Measurements from ENCODE around the gene MTCH1.
"Not testable (repeated sequence)": the region's sequence is repeated elsewhere in the genome, so short reads cannot be mapped to it uniquely, and the experiment has no call there.

The MTCH1 gene

GRCh38 chr6:37016995-37017394 is 31.0 kb upstream of the MTCH1 start:
- DNase-seq = no peak

GRCh38 chr6:37015532-37015931 is 29.5 kb upstream of the MTCH1 start:
- no peak for DNase-seq

- no peak for DNase-seq
Observed at GRCh38 chr6:37014667-37015066, 28.7 kb upstream of the MTCH1 start.

- DNase-seq = no peak
Observed at GRCh38 chr6:37013516-37014491, 27.8 kb upstream of the MTCH1 start.

GRCh38 chr6:37011656-37012378 is 25.8 kb upstream of the MTCH1 start:
- DNase-seq = no peak

- no peak for DNase-seq
Observed at GRCh38 chr6:37010402-37010892, 24.5 kb upstream of the MTCH1 start.

- no peak for DNase-seq
Observed at GRCh38 chr6:37008484-37009465, 22.8 kb upstream of the MTCH1 start.

GRCh38 chr6:37007340-37008043 is 21.5 kb upstream of the MTCH1 start:
- no peak for DNase-seq

- no peak for DNase-seq
Observed at GRCh38 chr6:37006793-37007339, 20.9 kb upstream of the MTCH1 start.

GRCh38 chr6:37005827-37006567 is 20.0 kb upstream of the MTCH1 start:
- DNase-seq = no peak

GRCh38 chr6:37005061-37005810 is 19.2 kb upstream of the MTCH1 start, which contains the start of gene FGD2:
Gene FGD2, plus strand, starts transcription at chr6:37005655. Its CDS starts 163 bp downstream, at chr6:37005818.
- no peak for DNase-seq

GRCh38 chr6:37004044-37004980 is 18.3 kb upstream of the MTCH1 start:
- no peak for DNase-seq

GRCh38 chr6:36999751-37000125 is 13.7 kb upstream of the MTCH1 start:
- DNase-seq = no peak

- DNase-seq = no peak
Observed at GRCh38 chr6:36999061-36999750, 13.2 kb upstream of the MTCH1 start.

- DNase-seq = no peak
Observed at GRCh38 chr6:36998723-36999038, 12.7 kb upstream of the MTCH1 start.

GRCh38 chr6:36997811-36998722 is 12.1 kb upstream of the MTCH1 start:
- DNase-seq = no peak

- DNase-seq = not testable (repeated sequence)
Observed at GRCh38 chr6:36990401-36990800, 4.4 kb upstream of the MTCH1 start.
